Heart left ventricle (tissue), 16 donors: ENCODE results near the gene NELFB. TPM values are rescaled to one million over a fixed set of nuclear protein-coding genes. Genes with fewer than 3 reads are reported as not detected.

Experiments used
- ATAC-seq, 4 donors: fragments of 200-7000 bp; cut with Tn5 transposase; one replicate each; pipeline ENCODE4 v1.9.1; 2020 to 2022; ENCODE audit warnings: moderate library complexity in 4 of 4, mild to moderate bottlenecking in 3 of 4, moderate number of reproducible peaks in 1 of 4
- DNase-seq, 5 donors: peaks; one replicate each; pipeline ENCODE4 v3.0.0-alpha.2; 2020
- H3K27ac ChIP-seq, 12 donors: fragments of 200-600 bp; sonication (generic) in 4 of 12; one replicate each; pipeline versions ENCODE4 v1.5.0 to v1.8.0; 2016 to 2022; ENCODE audit warnings: mild to moderate bottlenecking in 2 of 12
- H3K27me3 ChIP-seq, 9 donors: fragments of 200-600 bp; sonication (generic) in 2 of 9; one replicate each; pipeline versions ENCODE4 v1.5.1 to v1.8.0; 2016 to 2022; ENCODE audit warnings: mild to moderate bottlenecking in 3 of 9
- H3K36me3 ChIP-seq, 9 donors: fragments of 200-600 bp; sonication (generic) in 2 of 9; one replicate each; pipeline versions ENCODE4 v1.5.0 to v1.8.0; 2018 to 2022; ENCODE audit warnings: mild to moderate bottlenecking in 2 of 9
- H3K4me1 ChIP-seq, 12 donors: fragments of 200-600 bp; sonication (generic) in 4 of 12; one replicate each; pipeline versions ENCODE4 v1.5.0 to v1.8.0; 2016 to 2022; ENCODE audit warnings: mild to moderate bottlenecking in 3 of 12
- H3K4me3 ChIP-seq, 12 donors: fragments of 200-600 bp; sonication (generic) in 4 of 12; one replicate each; pipeline versions ENCODE4 v1.5.0 to v1.8.0; 2017 to 2022; ENCODE audit warnings: mild to moderate bottlenecking in 9 of 12, moderate library complexity in 4 of 12
- H3K9me3 ChIP-seq, 12 donors: fragments of 200-600 bp; sonication (generic) in 4 of 12; one replicate each; pipeline versions ENCODE4 v1.5.0 to v1.8.0; 2016 to 2022; ENCODE audit warnings: mild to moderate bottlenecking in 1 of 12
- CTCF ChIP-seq, 12 donors: fragments of 200-600 bp; sonication (generic) in 4 of 12; IDR thresholded peaks; one replicate each; pipeline versions ENCODE4 v1.5.0 to v1.8.0; 2018 to 2022; ENCODE audit warnings: antibody characterized with exemption in 12 of 12, mild to moderate bottlenecking in 5 of 12
- POLR2A ChIP-seq, 2 donors: fragments of 450-650 bp; IDR thresholded peaks; one replicate each; pipeline ENCODE4 v1.6.1; 2017; ENCODE audit warnings: antibody characterized with exemption in 2 of 2, mild to moderate bottlenecking in 2 of 2, moderate library complexity in 2 of 2
- WGBS, 4 donors: extraction: QIAGEN DNeasy Blood & Tissue Kit in 2 of 4; methylation state at CpG; one replicate each; pipeline versions ENCODE4 v1.1.5 to v1.1.7; 2013 to 2018; 5-methylcytosine and 5-hydroxymethylcytosine counted together
- intact Hi-C, 10 donors: fragments of 100-400 bp; cut with DNase I; formaldehyde crosslinking; loops; one replicate each; pipeline versions ENCODE4 v1.11.1 to v1.14.2; 2022
- polyA plus RNA-seq, 2 donors: library from polyadenylated mRNA; stranded (reverse); fragments of 200-250 nt; gene quantifications; one replicate each; pipeline ENCODE4 v1.2.3, GENCODE V29; 2013
- total RNA-seq, 9 donors: library from RNA; depleted of rRNA in 2 of 9; stranded (reverse); fragments of >200 nt in 2 of 9; fragmentation: NEBNext Ultra II Directional in 3 of 9; extraction: Animal tissue kit (Norgen Biotek cat#: 25700) in 3 of 9; gene quantifications; one replicate each; pipeline versions ENCODE4 v1.1.0 to v1.2.4, GENCODE V29; 2016 to 2023
- donor health status: ischemic (EF 13 %, LVEDD 7.1; RV severe dilation, severe dysfunction).
- donor health status: healthy with polysubstance abuse.
- donor health status: DM: no; HTN: yes; CAD: no.
- donor health status: DM: no; HTN: no; CAD: no.
- donor health status: ischemic (EF 25% LVEDD 6.9; RV normal size, moderate dysfunction).
- donor health status: ischemic (EF 25% LVEDD 5.7; RV mildly dilated, moderate dysfunction).
- donor health status: healthy.
- donor health status: DM: yes; HTN: yes; CAD: no.
- donor health status: ischemic (EF 35%, LVEDD 5.7; RV mildly dilated, moderate dysfunction).
- donor health status: nonischemic (EF 11% LVEDD 7.7; RV severe dilation, severe dysfunction).
- donor health status: DM: yes; HTN: yes; CAD: no.
- donor health status: PGD.
- donor health status: ischemic (EF 29% LVEDD 5.4; RV normal size, mild dysfunction).
- donor health status: nonischemic (EF 23%, LVEDD 6.1; RV moderate dilation, normal function).

NELFB gene
- total and polyA plus RNA-seq, 11 donors = 31.4 to 77.8 (median 38.1) TPM

- Histone ChIP-seq H3K36me3 (peaks cover 0 to 24% (median 17%) of the 10 kb centered on the region in 9 donors), H3K27me3 (no peaks in the 10 kb centered on the region), H3K4me3 (peak overlapping the region; percentile 19 to 71 (median 64)), H3K4me1 (peaks cover 6 to 81% (median 41%) of the 10 kb centered on the region in 12 donors), H3K9me3 (no peaks in the 10 kb centered on the region), H3K27ac (peak overlapping the region; percentile 83 to 100 (median 98))
- DNase-seq (peak; percentile 45 to 77 (median 56)), ATAC-seq (peak in 3 of 4 donors; percentile 6 to 21 (median 8))
- 4 to 14% (median 6%) methylated on average over 15 to 54 of the region's 54 CpGs for WGBS, 4 donors
- TF ChIP-seq CTCF (IDR thresholded peaks at IDR 0.05) = no peak
- no peak for TF ChIP-seq POLR2A (IDR thresholded peaks at IDR 0.05)
- intact Hi-C loops = no loop called here
These were observed 23.1 kb downstream of the NELFB start for GRCh38 chr9:137278061-137278701.

- no peaks in the 10 kb centered on the region for H3K27me3 ChIP-seq
- TF ChIP-seq CTCF (IDR thresholded peaks at IDR 0.05) (no peak), POLR2A (IDR thresholded peaks at IDR 0.05) (no peak)
- peaks cover 6 to 80% (median 41%) of the 10 kb centered on the region in 12 donors for H3K4me1 ChIP-seq
- peak overlapping the region; percentile 19 to 71 (median 64) for H3K4me3 ChIP-seq
- peak overlapping the region; percentile 83 to 100 (median 98) for H3K27ac ChIP-seq
- DNase-seq (peak in 4 of 5 donors; percentile 20 to 66 (median 36)), ATAC-seq (no peak)
- no peaks in the 10 kb centered on the region for H3K9me3 ChIP-seq
- peaks cover 0 to 20% (median 18%) of the 10 kb centered on the region in 9 donors for H3K36me3 ChIP-seq
- intact Hi-C loops = no loop called here
- WGBS, 4 donors = 74 to 95% (median 85%) methylated on average over 86 to 139 of the region's 139 CpGs
These were observed 23.9 kb downstream of the NELFB start for GRCh38 chr9:137278721-137279711.

GRCh38 chr9:137279741-137280473 is 24.8 kb downstream of the NELFB start:
- TF ChIP-seq CTCF (IDR thresholded peaks at IDR 0.05) = no peak
- no peak for TF ChIP-seq POLR2A (IDR thresholded peaks at IDR 0.05)
- Histone ChIP-seq H3K27ac (no peak overlapping the region), H3K9me3 (peaks cover 0 to under 1% (median 0%) of the 10 kb centered on the region in 12 donors), H3K27me3 (no peaks in the 10 kb centered on the region), H3K36me3 (peaks cover 0 to 20% (median 17%) of the 10 kb centered on the region in 9 donors), H3K4me1 (peaks cover 6 to 73% (median 38%) of the 10 kb centered on the region in 12 donors), H3K4me3 (no peak overlapping the region)
- 83 to 93% (median 90%) methylated on average over 35 to 41 of the region's 41 CpGs for WGBS, 4 donors
- ATAC-seq (no peak), DNase-seq (peak in 3 of 5 donors; percentile 16 to 33 (median 29))
- intact Hi-C loops = loop anchor here in 3 of 10 donors (5.0 to 10.0 kb wide), 2 partner anchors 127 to 245 kb away; no protein-coding TSS in a partner anchor
